ENCODE results near the gene ZXDC. TPM values are rescaled to one million over a fixed set of nuclear protein-coding genes. Genes with fewer than 3 reads are reported as not detected.

Gene ZXDC
- total and polyA plus RNA-seq, 8 donors = 30.1 to 40.8 (median 35.5) TPM

GRCh38 chr3:126450219-126450618 is 25.5 kb downstream of the ZXDC start:
- intact Hi-C loops (cut with DNase I) = no loop called here
- TF ChIP-seq, protein P1, sequence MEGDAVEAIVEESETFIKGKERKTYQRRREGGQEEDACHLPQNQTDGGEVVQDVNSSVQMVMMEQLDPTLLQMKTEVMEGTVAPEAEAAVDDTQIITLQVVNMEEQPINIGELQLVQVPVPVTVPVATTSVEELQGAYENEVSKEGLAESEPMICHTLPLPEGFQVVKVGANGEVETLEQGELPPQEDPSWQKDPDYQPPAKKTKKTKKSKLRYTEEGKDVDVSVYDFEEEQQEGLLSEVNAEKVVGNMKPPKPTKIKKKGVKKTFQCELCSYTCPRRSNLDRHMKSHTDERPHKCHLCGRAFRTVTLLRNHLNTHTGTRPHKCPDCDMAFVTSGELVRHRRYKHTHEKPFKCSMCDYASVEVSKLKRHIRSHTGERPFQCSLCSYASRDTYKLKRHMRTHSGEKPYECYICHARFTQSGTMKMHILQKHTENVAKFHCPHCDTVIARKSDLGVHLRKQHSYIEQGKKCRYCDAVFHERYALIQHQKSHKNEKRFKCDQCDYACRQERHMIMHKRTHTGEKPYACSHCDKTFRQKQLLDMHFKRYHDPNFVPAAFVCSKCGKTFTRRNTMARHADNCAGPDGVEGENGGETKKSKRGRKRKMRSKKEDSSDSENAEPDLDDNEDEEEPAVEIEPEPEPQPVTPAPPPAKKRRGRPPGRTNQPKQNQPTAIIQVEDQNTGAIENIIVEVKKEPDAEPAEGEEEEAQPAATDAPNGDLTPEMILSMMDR (IDR thresholded peaks at IDR 0.05) = no peak
- H3K36me3 ChIP-seq = peaks cover 0 to 79% of the 10 kb centered on the region in 2 donors
- no peaks in the 10 kb centered on the region for H3K4me1 ChIP-seq
- no peak for ATAC-seq
- H3K4me3 ChIP-seq = no peak overlapping the region
- H3K27me3 ChIP-seq = no peaks in the 10 kb centered on the region
- no peaks in the 10 kb centered on the region for H3K9me3 ChIP-seq
- no peak overlapping the region for H3K27ac ChIP-seq
- no peak for DNase-seq

GRCh38 chr3:126449621-126450051 is 26.1 kb downstream of the ZXDC start:
- intact Hi-C loops (cut with DNase I) = no loop called here
- no peak overlapping the region for H3K27ac ChIP-seq
- H3K36me3 ChIP-seq = peaks cover 0 to 73% of the 10 kb centered on the region in 2 donors
- TF ChIP-seq, protein P1 (IDR thresholded peaks at IDR 0.05) = no peak
- DNase-seq = no peak
- no peak for ATAC-seq
- H3K4me1 ChIP-seq = peaks cover 0 to 1% of the 10 kb centered on the region in 2 donors
- H3K4me3 ChIP-seq = no peak overlapping the region
- H3K9me3 ChIP-seq = no peaks in the 10 kb centered on the region
- no peaks in the 10 kb centered on the region for H3K27me3 ChIP-seq

DNA sequence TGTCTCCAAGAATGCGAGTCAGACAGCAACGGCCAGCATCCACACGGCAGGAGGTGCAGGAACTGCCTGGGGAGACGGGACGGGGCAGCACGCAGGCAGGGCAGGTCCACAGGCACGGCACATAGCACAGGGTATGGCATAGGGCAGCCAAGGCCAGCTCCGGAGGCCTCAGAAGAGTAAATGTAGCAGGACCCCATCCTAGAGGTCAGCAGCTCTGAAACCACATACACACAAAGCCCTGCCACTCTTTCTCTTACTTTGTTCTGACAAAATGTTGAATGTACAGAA is 26.9 kb downstream of the ZXDC start:
- H3K9me3 ChIP-seq = no peaks in the 10 kb centered on the region
- H3K4me3 ChIP-seq = no peak overlapping the region
- TF ChIP-seq, protein P1 (IDR thresholded peaks at IDR 0.05) = no peak
- DNase-seq (no peak), ATAC-seq (no peak)
- peaks cover 0 to 4% of the 10 kb centered on the region in 2 donors for H3K4me1 ChIP-seq
- peaks cover 0 to 66% of the 10 kb centered on the region in 2 donors for H3K36me3 ChIP-seq
- H3K27ac ChIP-seq = no peak overlapping the region
- intact Hi-C loops (cut with DNase I) = no loop called here
- H3K27me3 ChIP-seq = no peaks in the 10 kb centered on the region

GRCh38 chr3:126448136-126448892 is 27.4 kb downstream of the ZXDC start:
- ATAC-seq = no peak
- no peak overlapping the region for H3K4me3 ChIP-seq
- peaks cover 0 to 63% of the 10 kb centered on the region in 2 donors for H3K36me3 ChIP-seq
- intact Hi-C loops (cut with DNase I) = no loop called here
- H3K9me3 ChIP-seq = no peaks in the 10 kb centered on the region
- H3K27me3 ChIP-seq = no peaks in the 10 kb centered on the region
- DNase-seq = no peak
- TF ChIP-seq, protein P1 (IDR thresholded peaks at IDR 0.05) = no peak
- no peak overlapping the region for H3K27ac ChIP-seq
- H3K4me1 ChIP-seq = peaks cover 0 to 4% of the 10 kb centered on the region in 2 donors

DNA sequence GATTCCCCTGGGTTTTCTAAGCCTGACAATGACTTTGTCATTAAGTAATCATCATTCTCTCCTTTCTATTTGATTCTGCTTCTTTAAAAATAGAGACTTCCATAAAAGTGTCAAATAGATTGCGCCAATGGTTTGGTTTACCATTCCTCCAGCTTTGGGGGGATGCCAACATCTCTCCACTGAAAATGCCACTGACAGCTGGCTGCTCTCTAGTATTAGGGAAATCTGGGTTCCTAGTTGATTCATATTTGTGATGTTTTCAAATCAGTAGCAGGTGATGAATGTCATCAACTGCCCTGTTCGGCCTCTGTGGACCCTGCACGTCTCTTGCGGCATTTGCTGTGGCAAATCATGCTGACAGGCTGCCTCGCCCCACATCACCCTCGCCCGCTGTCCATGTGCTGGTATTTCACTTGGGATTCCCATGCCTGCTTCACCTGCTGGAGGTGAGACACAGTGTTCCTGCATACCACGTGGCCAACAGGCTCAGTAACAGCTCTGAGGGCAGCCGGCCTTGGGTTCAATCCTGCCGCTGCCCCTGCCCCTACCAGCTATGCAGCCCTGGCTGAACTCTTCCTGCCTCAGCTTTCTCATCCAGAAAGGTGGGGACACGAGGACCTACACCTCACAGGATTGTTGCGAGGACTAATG is 28.1 kb downstream of the ZXDC start:
- Histone ChIP-seq H3K4me1 (peaks cover 0 to 4% of the 10 kb centered on the region in 2 donors), H3K4me3 (no peak overlapping the region), H3K9me3 (no peaks in the 10 kb centered on the region), H3K27ac (no peak overlapping the region), H3K27me3 (no peaks in the 10 kb centered on the region), H3K36me3 (peaks cover 0 to 62% of the 10 kb centered on the region in 2 donors)
- TF ChIP-seq, protein P1 (IDR thresholded peaks at IDR 0.05) = no peak
- DNase-seq (peak in 1 of 4 donors; percentile 8), ATAC-seq (no peak)
- intact Hi-C loops (cut with DNase I) = no loop called here
